Measurements from ENCODE around the gene IGFBP6.

The IGFBP6 gene

GRCh38 chr12:53096089-53096741 is 1.3 kb upstream of the IGFBP6 start:
- TF ChIP-seq CREB5 (CRISPR knock-in tag; IDR thresholded peaks at IDR 0.05; ENCODE audit: low read depth) (no peak), ESRRG (CRISPR knock-in tag; IDR thresholded peaks at IDR 0.05) (no peak), GLIS3 (CRISPR knock-in tag; IDR thresholded peaks at IDR 0.05) (no peak), TCF4 (CRISPR knock-in tag; IDR thresholded peaks at IDR 0.05; ENCODE audit: borderline replicate concordance) (no peak), ZFP30 (CRISPR knock-in tag; IDR thresholded peaks at IDR 0.05) (no peak), POU6F1 (CRISPR knock-in tag; IDR thresholded peaks at IDR 0.05; ENCODE audit: borderline replicate concordance, low read depth) (no peak), PPARA (CRISPR knock-in tag; IDR thresholded peaks at IDR 0.05; ENCODE audit: borderline replicate concordance) (no peak), ZNF565 (CRISPR knock-in tag; conservative IDR thresholded peaks at IDR 0.05; ENCODE audit: low read depth) (no peak), TSHZ2 (CRISPR knock-in tag; IDR thresholded peaks at IDR 0.05) (no peak), ZFP3 (CRISPR knock-in tag; IDR thresholded peaks at IDR 0.05) (no peak)
- no peak for ATAC-seq

- TF ChIP-seq PPARA (CRISPR knock-in tag; IDR thresholded peaks at IDR 0.05; ENCODE audit: borderline replicate concordance) (no peak), ZFP3 (CRISPR knock-in tag; IDR thresholded peaks at IDR 0.05) (no peak), TSHZ2 (CRISPR knock-in tag; IDR thresholded peaks at IDR 0.05) (no peak), ZNF8 (CRISPR knock-in tag; IDR thresholded peaks at IDR 0.05) (no peak), RARB (CRISPR knock-in tag; IDR thresholded peaks at IDR 0.05) (no peak), ZNF70 (CRISPR knock-in tag; IDR thresholded peaks at IDR 0.05) (no peak), TCF4 (CRISPR knock-in tag; IDR thresholded peaks at IDR 0.05; ENCODE audit: borderline replicate concordance) (no peak), OSR1 (CRISPR knock-in tag; IDR thresholded peaks at IDR 0.05) (no peak), ZC3H10 (CRISPR knock-in tag; IDR thresholded peaks at IDR 0.05) (no peak), POU6F1 (CRISPR knock-in tag; IDR thresholded peaks at IDR 0.05; ENCODE audit: borderline replicate concordance, low read depth) (no peak), TOX (CRISPR knock-in tag; IDR thresholded peaks at IDR 0.05; ENCODE audit: borderline replicate concordance) (no peak), SNAI2 (CRISPR knock-in tag; IDR thresholded peaks at IDR 0.05) (no peak), CREB5 (CRISPR knock-in tag; IDR thresholded peaks at IDR 0.05; ENCODE audit: low read depth) (no peak), CSDC2 (CRISPR knock-in tag; IDR thresholded peaks at IDR 0.05) (no peak), ISL1 (CRISPR knock-in tag; IDR thresholded peaks at IDR 0.05) (no peak), GLIS3 (CRISPR knock-in tag; IDR thresholded peaks at IDR 0.05) (no peak), PATZ1 (CRISPR knock-in tag; IDR thresholded peaks at IDR 0.05; ENCODE audit: borderline replicate concordance) (no peak), ZNF565 (CRISPR knock-in tag; conservative IDR thresholded peaks at IDR 0.05; ENCODE audit: low read depth) (no peak)
- TF ChIP-seq, protein P1, sequence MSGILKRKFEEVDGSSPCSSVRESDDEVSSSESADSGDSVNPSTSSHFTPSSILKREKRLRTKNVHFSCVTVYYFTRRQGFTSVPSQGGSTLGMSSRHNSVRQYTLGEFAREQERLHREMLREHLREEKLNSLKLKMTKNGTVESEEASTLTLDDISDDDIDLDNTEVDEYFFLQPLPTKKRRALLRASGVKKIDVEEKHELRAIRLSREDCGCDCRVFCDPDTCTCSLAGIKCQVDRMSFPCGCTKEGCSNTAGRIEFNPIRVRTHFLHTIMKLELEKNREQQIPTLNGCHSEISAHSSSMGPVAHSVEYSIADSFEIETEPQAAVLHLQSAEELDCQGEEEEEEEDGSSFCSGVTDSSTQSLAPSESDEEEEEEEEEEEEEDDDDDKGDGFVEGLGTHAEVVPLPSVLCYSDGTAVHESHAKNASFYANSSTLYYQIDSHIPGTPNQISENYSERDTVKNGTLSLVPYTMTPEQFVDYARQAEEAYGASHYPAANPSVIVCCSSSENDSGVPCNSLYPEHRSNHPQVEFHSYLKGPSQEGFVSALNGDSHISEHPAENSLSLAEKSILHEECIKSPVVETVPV (CRISPR knock-in tag; IDR thresholded peaks at IDR 0.05): no peak
- ATAC-seq: no peak
These were observed 708 bp upstream of the IGFBP6 start for GRCh38 chr12:53096759-53097158.
